Stomach smooth muscle (tissue), 2 donors: ENCODE data around the gene RCC2.

Experiments used
- H3K27ac ChIP-seq: one replicate; pipeline ENCODE4 v1.7.0; 2013; ENCODE audit warnings: mild to moderate bottlenecking, low read length, inconsistent platforms
- H3K27me3 ChIP-seq, 2 donors: one replicate each; pipeline ENCODE4 v1.7.0; 2013; ENCODE audit warnings: low read length in 2 of 2; ENCODE audit not compliant: insufficient read depth in 2 of 2, control insufficient read depth in 1 of 2
- H3K36me3 ChIP-seq, 2 donors: one replicate each; pipeline ENCODE4 v1.7.0; 2013; ENCODE audit warnings: low read length in 2 of 2; ENCODE audit not compliant: control insufficient read depth in 2 of 2, insufficient read depth in 2 of 2
- H3K4me1 ChIP-seq: one replicate; pipeline ENCODE4 v1.7.0; 2013; ENCODE audit warnings: low read length; ENCODE audit not compliant: control insufficient read depth, insufficient read depth
- H3K4me3 ChIP-seq, 2 donors: one replicate each; pipeline ENCODE4 v1.7.0; 2013; ENCODE audit warnings: low read length in 2 of 2
- H3K9ac ChIP-seq, 2 donors: one replicate each; pipeline ENCODE4 v1.7.0; 2013; ENCODE audit warnings: low read length in 2 of 2, mild to moderate bottlenecking in 1 of 2
- H3K9me3 ChIP-seq, 2 donors: one replicate each; pipeline ENCODE4 v1.7.0; 2013; ENCODE audit warnings: low read length in 2 of 2; ENCODE audit not compliant: control insufficient read depth in 2 of 2
- donor health status: healthy.
- donor health status: Pancreatic carcinoma.

RCC2 gene

GRCh38 chr1:17442841-17443240 is 3.4 kb upstream of the RCC2 start:
- Histone ChIP-seq H3K4me3 (no peak overlapping the region), H3K36me3 (no peaks in the 10 kb centered on the region), H3K27ac (no peak overlapping the region), H3K27me3 (no peaks in the 10 kb centered on the region), H3K4me1 (peaks cover 10% of the 10 kb centered on the region), H3K9ac (no peak overlapping the region), H3K9me3 (no peaks in the 10 kb centered on the region)

GRCh38 chr1:17441993-17442357 is 2.5 kb upstream of the RCC2 start:
- H3K9ac ChIP-seq, result no peak overlapping the region
- no peak overlapping the region for H3K27ac ChIP-seq
- no peaks in the 10 kb centered on the region for H3K27me3 ChIP-seq
- peaks cover 12% of the 10 kb centered on the region for H3K4me1 ChIP-seq
- no peaks in the 10 kb centered on the region for H3K9me3 ChIP-seq
- H3K4me3 ChIP-seq, result no peak overlapping the region
- H3K36me3 ChIP-seq, result no peaks in the 10 kb centered on the region

- Histone ChIP-seq H3K27me3 (no peaks in the 10 kb centered on the region), H3K4me3 (no peak overlapping the region), H3K36me3 (no peaks in the 10 kb centered on the region), H3K4me1 (peaks cover 17% of the 10 kb centered on the region), H3K9ac (no peak overlapping the region), H3K27ac (no peak overlapping the region), H3K9me3 (no peaks in the 10 kb centered on the region)
Measured at GRCh38 chr1:17441265-17441992, 2.0 kb upstream of the RCC2 start.

- no peaks in the 10 kb centered on the region for H3K36me3 ChIP-seq
- no peaks in the 10 kb centered on the region for H3K27me3 ChIP-seq
- peaks cover 18% of the 10 kb centered on the region for H3K4me1 ChIP-seq
- no peak overlapping the region for H3K27ac ChIP-seq
- H3K4me3 ChIP-seq, result no peak overlapping the region
- H3K9me3 ChIP-seq, result no peaks in the 10 kb centered on the region
- H3K9ac ChIP-seq, result no peak overlapping the region
Measured at GRCh38 chr1:17440827-17441168, 1.3 kb upstream of the RCC2 start.

GRCh38 chr1:17440074-17440826 is 773 bp upstream of the RCC2 start:
- H3K4me3 ChIP-seq, result peak overlapping the region; percentile 71 to 74
- no peaks in the 10 kb centered on the region for H3K36me3 ChIP-seq
- H3K9me3 ChIP-seq, result no peaks in the 10 kb centered on the region
- H3K4me1 ChIP-seq, result peaks cover 18% of the 10 kb centered on the region
- H3K27ac ChIP-seq, result peak overlapping the region; percentile 80
- peak overlapping the region; percentile 75 to 81 for H3K9ac ChIP-seq
- no peaks in the 10 kb centered on the region for H3K27me3 ChIP-seq

- peak overlapping the region; percentile 53 for H3K27ac ChIP-seq
- H3K27me3 ChIP-seq, result no peaks in the 10 kb centered on the region
- H3K36me3 ChIP-seq, result no peaks in the 10 kb centered on the region
- H3K4me1 ChIP-seq, result peaks cover 18% of the 10 kb centered on the region
- H3K9me3 ChIP-seq, result no peaks in the 10 kb centered on the region
- H3K4me3 ChIP-seq, result peak overlapping the region; percentile 78 to 79
- H3K9ac ChIP-seq, result peak overlapping the region; percentile 55 to 77
Measured at GRCh38 chr1:17438318-17439249, 893 bp downstream of the RCC2 start.

GRCh38 chr1:17437580-17438317 is 1.7 kb downstream of the RCC2 start:
- Histone ChIP-seq H3K9ac (peak overlapping the region; percentile 69 to 77), H3K4me3 (peak overlapping the region; percentile 78 to 79), H3K27me3 (no peaks in the 10 kb centered on the region), H3K36me3 (peaks cover 0 to 4% of the 10 kb centered on the region in 2 donors), H3K4me1 (peaks cover 18% of the 10 kb centered on the region), H3K27ac (no peak overlapping the region), H3K9me3 (no peaks in the 10 kb centered on the region)

- H3K36me3 ChIP-seq, result peaks cover 0 to 4% of the 10 kb centered on the region in 2 donors
- peak overlapping the region; percentile 64 to 69 for H3K9ac ChIP-seq
- peak overlapping the region; percentile 66 to 79 for H3K4me3 ChIP-seq
- no peaks in the 10 kb centered on the region for H3K9me3 ChIP-seq
- H3K27me3 ChIP-seq, result no peaks in the 10 kb centered on the region
- peaks cover 18% of the 10 kb centered on the region for H3K4me1 ChIP-seq
- peak overlapping the region; percentile 46 for H3K27ac ChIP-seq
Measured at GRCh38 chr1:17437260-17437579, 2.3 kb downstream of the RCC2 start.

GRCh38 chr1:17436380-17437174 is 2.9 kb downstream of the RCC2 start:
- Histone ChIP-seq H3K36me3 (peaks cover 0 to 4% of the 10 kb centered on the region in 2 donors), H3K27ac (peak overlapping the region; percentile 46), H3K4me1 (peaks cover 18% of the 10 kb centered on the region), H3K27me3 (no peaks in the 10 kb centered on the region), H3K4me3 (peak overlapping the region; percentile 66 to 79), H3K9ac (peak overlapping the region; percentile 64 to 69), H3K9me3 (no peaks in the 10 kb centered on the region)
